K562 (cell line): ENCODE data around the gene ELOB. TPM values are rescaled to one million over a fixed set of nuclear protein-coding genes. Genes with fewer than 3 reads are reported as not detected.

ENCODE experiments used
- ATAC-seq: fragments of 200-7000 bp; cut with Tn5 transposase; 3 replicates; pipeline ENCODE4 v1.9.1; 2020; ENCODE audit warnings: moderate library complexity
- BruUV-seq: library from RNA; stranded (reverse); fragments of 400-500 nt; replicated peaks from 2 replicates; lab custom pipeline; 2021; lab: Mats Ljungman, UMichigan
- CTCF ChIA-PET: fragments of 300-600 bp; formaldehyde crosslinking; extraction: SDS; loops from one replicate; lab custom pipeline; 2021; ENCODE audit warnings: low intra/inter-chr PET ratio; lab: Yijun Ruan, JAX
- POLR2A ChIA-PET: fragments of 300-600, 350-650 bp; sonication (Branson Sonifier 250); formaldehyde crosslinking; extraction: SDS; loops from one replicate; lab custom pipeline; 2021; ENCODE audit warnings: antibody characterized with exemption, inconsistent platforms; lab: Yijun Ruan, JAX
- DNase-seq, 4 experiments: peaks; one replicate each; pipeline versions ENCODE4 v3.0.0 to v3.0.0-alpha.2; 2011 to 2018; ENCODE audit warnings: low spot score in 3 of 4, mixed read lengths in 3 of 4; ENCODE audit errors: extremely low read depth in 1 of 4
- FAIRE-seq: peaks from 2 replicates; lab custom pipeline; 2011; peaks lifted over from hg19 to GRCh38; lab: Jason Lieb, UNC
- H2AFZ ChIP-seq: 2 replicates; pipeline ENCODE4 v1.6.0; 2011; ENCODE audit warnings: low read depth, low read length, control low read depth, inconsistent platforms
- H3K27ac ChIP-seq: fragments of 200-600 bp; 3 replicates; pipeline ENCODE4 v1.8.0; 2011; ENCODE audit warnings: low read depth, mild to moderate bottlenecking, control low read depth, inconsistent platforms, low read length, moderate library complexity, mixed read lengths; ENCODE audit errors: extremely low read depth
- H3K27me3 ChIP-seq, 2 experiments: fragments of 300-600 bp in 1 of 2; 2 replicates in 1 of 2; 3 replicates in 1 of 2; pipeline versions ENCODE4 v1.6.0 to v1.8.0; 2011; ENCODE audit warnings: inconsistent platforms in 2 of 2, low read length in 2 of 2, mild to moderate bottlenecking in 1 of 2, mixed read lengths in 1 of 2, moderate library complexity in 1 of 2; ENCODE audit not compliant: control insufficient read depth in 2 of 2, insufficient read depth in 2 of 2
- H3K36me3 ChIP-seq: fragments of 300-600 bp; 3 replicates; pipeline ENCODE4 v1.8.0; 2011; ENCODE audit warnings: mild to moderate bottlenecking, low read length, inconsistent platforms; ENCODE audit not compliant: control insufficient read depth, insufficient read depth
- H3K4me1 ChIP-seq, 2 experiments: fragments of 200-600 bp in 1 of 2; replicated peaks in 1 of 2; 2 replicates in 1 of 2; 3 replicates in 1 of 2; pipeline versions ENCODE4 v1.5.1 to v1.8.0; 2011; ENCODE audit warnings: inconsistent platforms in 2 of 2, low read length in 2 of 2, mild to moderate bottlenecking in 1 of 2, mixed read lengths in 1 of 2, moderate library complexity in 1 of 2; ENCODE audit not compliant: control insufficient read depth in 2 of 2, insufficient read depth in 2 of 2
- H3K4me2 ChIP-seq: 2 replicates; pipeline ENCODE4 v1.6.1; 2011; ENCODE audit warnings: low read length, control low read depth, inconsistent platforms, mixed read lengths; ENCODE audit not compliant: insufficient read depth
- H3K4me3 ChIP-seq: fragments of 200-600 bp; sonication (generic), shearing (Covaris generic); 2 replicates; pipeline ENCODE4 v1.5.1; 2016; ENCODE audit warnings: control low read depth, inconsistent platforms
- H3K79me2 ChIP-seq: fragments of 200-600 bp; 3 replicates; pipeline ENCODE4 v1.8.0; 2011; ENCODE audit warnings: low read length, inconsistent platforms; ENCODE audit not compliant: control insufficient read depth, insufficient read depth
- H3K9ac ChIP-seq, 2 experiments: 2 replicates each; pipeline versions ENCODE4 v1.6.0 to v1.6.1; 2011; ENCODE audit warnings: low read depth in 2 of 2, low read length in 2 of 2, control low read depth in 1 of 2, inconsistent platforms in 1 of 2, mild to moderate bottlenecking in 1 of 2, mixed read lengths in 1 of 2; ENCODE audit not compliant: insufficient read depth in 1 of 2
- H3K9me1 ChIP-seq: one replicate; pipeline ENCODE4 v1.6.0; 2011; ENCODE audit warnings: inconsistent platforms, mild to moderate bottlenecking, low read length, moderate library complexity; ENCODE audit not compliant: control insufficient read depth, insufficient read depth
- H3K9me3 ChIP-seq: replicated peaks from 2 replicates; pipeline ENCODE4 v1.5.1; 2011; ENCODE audit warnings: low read depth, low read length, inconsistent platforms; ENCODE audit not compliant: control insufficient read depth, insufficient read depth
- H4K20me1 ChIP-seq: replicated peaks from 2 replicates; pipeline ENCODE4 v1.6.1; 2011; ENCODE audit warnings: low read length, inconsistent platforms, mixed read lengths; ENCODE audit not compliant: control insufficient read depth, insufficient read depth
- ATF7 ChIP-seq: fragments of 450-650 bp; IDR thresholded peaks from 2 replicates; pipeline ENCODE4 v1.7.1; 2014; ENCODE audit warnings: mild to moderate bottlenecking, moderate library complexity
- CREM ChIP-seq: IDR thresholded peaks from 2 replicates; pipeline ENCODE4 v1.6.1; 2014; ENCODE audit warnings: antibody characterized with exemption, low read depth
- CTBP1 ChIP-seq: fragments of 450-650 bp; IDR thresholded peaks from 2 replicates; pipeline ENCODE4 v1.6.1; 2016; ENCODE audit warnings: borderline replicate concordance
- HDAC3 ChIP-seq: fragments of 450-650 bp; IDR thresholded peaks from 2 replicates; pipeline ENCODE4 v1.6.1; 2018; ENCODE audit warnings: borderline replicate concordance, mild to moderate bottlenecking, moderate library complexity; ENCODE audit not compliant: partially characterized antibody
- HNRNPUL1 ChIP-seq: fragments of 200-400 bp; formaldehyde crosslinking; IDR thresholded peaks from 2 replicates; pipeline ENCODE4 v1.6.1; 2017; ENCODE audit warnings: low read length
- KAT7 ChIP-seq: sonication (generic); formaldehyde crosslinking; IDR thresholded peaks from 2 replicates; pipeline ENCODE4 v1.8.0; 2022; ENCODE audit warnings: missing genetic modification reagents, mild to moderate bottlenecking, borderline replicate concordance
- MEIS2 ChIP-seq: fragments of 450-650 bp; IDR thresholded peaks from 2 replicates; pipeline ENCODE4 v1.6.1; 2014; ENCODE audit warnings: mild to moderate bottlenecking; ENCODE audit not compliant: partially characterized antibody
- PRPF4 ChIP-seq: fragments of 200-400 bp; formaldehyde crosslinking; IDR thresholded peaks from one replicate; pipeline ENCODE4 v1.6.1; 2017; ENCODE audit warnings: low read length, low read depth, mild to moderate bottlenecking; ENCODE audit not compliant: insufficient read depth, poor library complexity, severe bottlenecking
- SLC30A9 ChIP-seq: fragments of 250-450 bp; sonication (Bioruptor Pico); IDR thresholded peaks from 2 replicates; pipeline ENCODE4 v1.8.0; 2022; ENCODE audit warnings: mild to moderate bottlenecking, moderate library complexity
- WGBS: fragments of 100-300 bp; shearing (Covaris generic); methylation state at CpG from one replicate; pipeline ENCODE4 v1.1.6; 2016; ENCODE audit warnings: low coverage, mixed read lengths; ENCODE audit not compliant: insufficient coverage; ENCODE audit errors: missing lambda C conversion rate; 5-methylcytosine and 5-hydroxymethylcytosine counted together
- in situ Hi-C: fragments of 300-500 bp; cut with MboI; formaldehyde crosslinking; loops from 4 replicates; pipeline ENCODE4 v1.15.0; 2018; ENCODE audit warnings: inconsistent platforms, mixed read lengths
- intact Hi-C: fragments of 100-400 bp; cut with micrococcal nuclease; formaldehyde crosslinking; loops from 2 replicates; pipeline ENCODE4 v1.14.2; 2022
- polyA plus RNA-seq, 8 experiments: library from polyadenylated mRNA; depleted of rRNA in 4 of 8; stranded (reverse) in 5 of 8; unstranded in 3 of 8; fragments of >200 nt; fragmentation: Nextera tagmentation in 2 of 8; fragmentation: Illumina TruSeq in 1 of 8; extraction: Ambion mirVana in 2 of 8; extraction: Trizol in 1 of 8; gene quantifications; 2 replicates each; pipeline versions ENCODE4 v1.2.1 to v1.2.3, GENCODE V29; 2011 to 2014; ENCODE audit warnings: inconsistent platforms in 1 of 8, missing spikeins in 1 of 8
- total RNA-seq, 7 experiments: library from RNA; depleted of rRNA in 6 of 7; stranded (reverse); fragments of >200 nt in 6 of 7; fragmentation: Illumina TruSeq in 2 of 7; extraction: Trizol in 2 of 7; gene quantifications; 2 replicates each; pipeline versions ENCODE4 v1.2.1 to v1.2.3, GENCODE V29; 2011 to 2021; ENCODE audit warnings: low replicate concordance in 1 of 7

Gene ELOB
- total and polyA plus RNA-seq, 9 of the 15 experiments (the other 6 are each of a cell fraction or from before 2014, with no cell fraction given): 63.2 to 791 (median 237) TPM

GRCh38 chr16:2798723-2799204 is 21.7 kb upstream of the ELOB start:
- Histone ChIP-seq H3K9ac (no peak overlapping the region), H3K4me2 (no peak overlapping the region), H3K4me1 (peaks cover 13 to 14% of the 10 kb centered on the region in 2 experiments), H3K27ac (no peak overlapping the region), H3K4me3 (no peak overlapping the region), H3K79me2 (no peaks in the 10 kb centered on the region), H3K27me3 (peaks cover 0 to 2% of the 10 kb centered on the region in 2 experiments; a peak in 1 of 5 replicates), H3K36me3 (no peaks in the 10 kb centered on the region), H3K9me1 (no peaks in the 10 kb centered on the region), H2AFZ (no peak overlapping the region), H4K20me1 (no peaks in the 10 kb centered on the region), H3K9me3 (no peaks in the 10 kb centered on the region)
- in situ Hi-C loops: no loop called here
- BruUV-seq: no TSS peak
- FAIRE-seq: no peak
- TF ChIP-seq KAT7 (CRISPR knock-in tag): no peak
- 63% methylated on average over 11 of the region's 39 CpGs for WGBS
- ChIA-PET CTCF (no interaction called here), POLR2A (no interaction called here)
- ATAC-seq: no peak
- intact Hi-C loops: no loop called here
- DNase-seq: no peak

DNA sequence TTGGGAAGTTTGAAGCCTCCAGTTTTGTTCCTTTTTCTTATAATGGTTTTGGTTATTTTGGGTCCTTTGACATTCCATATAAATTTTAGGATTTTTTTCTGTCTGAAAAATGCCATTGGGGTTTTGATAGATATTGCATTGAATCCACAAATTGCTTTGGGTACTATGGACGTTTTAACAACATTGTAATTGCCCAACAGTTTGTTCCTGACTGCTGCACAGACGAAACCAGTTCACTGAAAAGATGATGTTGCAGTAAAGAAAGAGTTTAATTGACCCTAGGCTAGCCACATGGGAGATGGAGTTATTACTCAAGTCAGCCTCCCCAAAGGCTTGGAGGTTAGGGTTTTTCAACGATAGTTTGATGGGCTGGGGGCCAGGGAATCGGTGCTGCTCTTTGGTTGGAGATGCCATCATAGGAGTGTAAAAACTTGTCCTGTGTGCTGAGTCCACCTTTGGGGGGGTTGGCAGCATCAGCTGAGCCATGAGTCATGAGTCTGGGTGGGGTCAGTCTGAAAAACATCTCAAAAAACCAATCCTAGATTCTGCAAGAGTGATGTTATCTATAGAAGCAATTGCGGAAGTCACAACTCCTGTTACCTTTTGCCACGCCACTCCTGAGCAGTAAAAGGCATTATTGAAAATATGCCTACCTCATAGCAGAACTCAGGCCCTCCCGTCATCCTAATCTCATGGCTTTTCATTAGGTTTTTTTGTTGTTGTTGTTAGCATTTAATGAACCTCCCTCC is 18.5 kb upstream of the ELOB start:
- intact Hi-C loops: no loop called here
- FAIRE-seq: peak; percentile 35
- TF ChIP-seq PRPF4: no peak
- no peak for TF ChIP-seq SLC30A9 (CRISPR knock-in tag)
- TF ChIP-seq CREM: peak; percentile 28; the same call in 1 of the 2 replicates
- peak; percentile 75 for TF ChIP-seq ATF7
- TF ChIP-seq HNRNPUL1: no peak
- peak; percentile 22 for TF ChIP-seq MEIS2
- TF ChIP-seq HDAC3: no peak
- TF ChIP-seq CTBP1: peak; percentile 43; the same call in 1 of the 2 replicates

More for the DNA sequence above, 18.5 kb upstream of the ELOB start:
- Histone ChIP-seq H3K27me3 (peaks cover 12 to 23% of the 10 kb centered on the region in 2 experiments; a peak in 4 of 5 replicates), H3K4me3 (no peak overlapping the region), H3K9ac (no peak overlapping the region), H3K36me3 (no peaks in the 10 kb centered on the region), H3K4me2 (peak overlapping the region; percentile 36), H3K27ac (no peak overlapping the region), H2AFZ (peak overlapping the region; percentile 12), H3K9me3 (no peaks in the 10 kb centered on the region), H3K4me1 (peaks cover 13 to 14% of the 10 kb centered on the region in 2 experiments), H3K9me1 (no peaks in the 10 kb centered on the region), H4K20me1 (peaks cover 6% of the 10 kb centered on the region; the same call in 1 of the 2 replicates), H3K79me2 (no peaks in the 10 kb centered on the region)
- DNase-seq (peak in 1 of 4 experiments; percentile 54), ATAC-seq (peak; percentile 31)
- ChIA-PET POLR2A (interaction anchor here (0.5 to 1.0 kb wide), 2 partner anchors 18 to 38 kb away, joined by 3 to 4 read pairs; no protein-coding TSS in a partner anchor), CTCF (no interaction called here)
- no TSS peak for BruUV-seq
- in situ Hi-C loops: no loop called here
- WGBS: 2% methylated on average over 7 of the region's 7 CpGs
